ENCODE results near the gene MCHR1.
A peak's percentile ranks its signal among the peaks of the same experiment; 100 is the strongest.
"Not testable (repeated sequence)": the region's sequence is repeated elsewhere in the genome, so short reads cannot be mapped to it uniquely, and the experiment has no call there.

Gene MCHR1, protein sequence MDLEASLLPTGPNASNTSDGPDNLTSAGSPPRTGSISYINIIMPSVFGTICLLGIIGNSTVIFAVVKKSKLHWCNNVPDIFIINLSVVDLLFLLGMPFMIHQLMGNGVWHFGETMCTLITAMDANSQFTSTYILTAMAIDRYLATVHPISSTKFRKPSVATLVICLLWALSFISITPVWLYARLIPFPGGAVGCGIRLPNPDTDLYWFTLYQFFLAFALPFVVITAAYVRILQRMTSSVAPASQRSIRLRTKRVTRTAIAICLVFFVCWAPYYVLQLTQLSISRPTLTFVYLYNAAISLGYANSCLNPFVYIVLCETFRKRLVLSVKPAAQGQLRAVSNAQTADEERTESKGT

DNA sequence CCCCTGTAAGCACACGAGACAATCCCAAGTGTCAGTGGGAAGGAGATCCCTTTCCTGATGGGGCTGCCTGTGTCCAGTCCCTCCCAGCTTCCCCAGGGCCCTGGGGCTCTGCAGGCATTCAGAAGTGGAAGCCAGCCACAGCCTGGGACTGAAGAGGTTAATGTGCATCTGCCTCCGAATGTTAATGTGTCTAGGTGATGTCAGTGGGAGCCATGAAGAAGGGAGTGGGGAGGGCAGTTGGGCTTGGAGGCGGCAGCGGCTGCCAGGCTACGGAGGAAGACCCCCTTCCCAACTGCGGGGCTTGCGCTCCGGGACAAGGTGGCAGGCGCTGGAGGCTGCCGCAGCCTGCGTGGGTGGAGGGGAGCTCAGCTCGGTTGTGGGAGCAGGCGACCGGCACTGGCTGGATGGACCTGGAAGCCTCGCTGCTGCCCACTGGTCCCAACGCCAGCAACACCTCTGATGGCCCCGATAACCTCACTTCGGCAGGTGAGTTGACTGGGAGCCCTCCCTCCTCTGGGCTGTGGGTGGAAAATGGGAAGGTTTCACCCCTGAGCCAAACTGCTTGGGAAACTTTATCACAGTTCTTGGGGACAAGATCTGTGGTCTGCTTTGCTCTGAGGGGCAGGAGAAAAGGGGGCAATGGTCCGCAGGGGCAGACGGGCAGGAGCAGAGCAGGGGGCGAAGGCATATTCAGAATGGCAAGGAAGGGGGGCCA is at the start of gene MCHR1:
TSS of gene MCHR1 (plus strand) at position 236 of the 715 bp plus-strand sequence. CDS start at position 405, 169 bp downstream.
- DNase-seq = no peak

DNA sequence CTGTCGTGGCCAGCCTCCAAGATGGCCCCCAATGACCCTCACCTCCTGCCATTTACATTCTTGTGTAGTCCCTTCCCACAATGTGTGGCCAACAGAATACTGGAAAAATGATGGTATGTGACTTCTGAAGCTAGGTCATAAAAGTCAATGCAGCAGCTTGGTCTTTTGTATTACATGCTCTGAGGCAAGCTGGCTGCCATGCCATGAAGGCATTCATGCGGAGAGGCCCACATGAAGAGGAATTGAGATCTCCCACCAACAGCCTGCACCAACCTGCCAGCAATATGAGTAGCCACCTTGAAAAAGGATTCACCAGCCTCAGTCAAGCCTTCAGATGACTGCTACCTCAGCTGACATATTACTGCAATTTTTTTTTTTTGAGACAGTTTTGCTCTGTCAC is 47.4 kb upstream of the MCHR1 start:
- no peak for DNase-seq

DNA sequence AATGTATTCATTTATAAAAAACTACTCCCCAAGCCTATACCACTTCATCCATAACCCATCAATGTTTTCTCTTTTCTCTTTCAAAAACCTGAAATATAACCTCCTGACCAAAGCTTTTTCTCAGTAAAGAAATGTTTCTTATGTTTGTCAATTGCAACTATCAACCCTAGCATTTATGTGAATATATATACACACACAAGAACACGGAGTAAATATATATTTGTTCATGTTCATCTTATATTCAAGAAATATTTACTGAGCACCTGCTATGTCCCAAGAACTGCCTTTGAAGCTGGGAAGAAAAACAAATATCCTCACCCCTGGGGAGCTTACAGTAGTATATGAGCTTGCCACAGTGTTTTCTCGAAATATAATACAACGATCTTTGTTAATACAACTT is 46.2 kb upstream of the MCHR1 start:
- DNase-seq = no peak

DNA sequence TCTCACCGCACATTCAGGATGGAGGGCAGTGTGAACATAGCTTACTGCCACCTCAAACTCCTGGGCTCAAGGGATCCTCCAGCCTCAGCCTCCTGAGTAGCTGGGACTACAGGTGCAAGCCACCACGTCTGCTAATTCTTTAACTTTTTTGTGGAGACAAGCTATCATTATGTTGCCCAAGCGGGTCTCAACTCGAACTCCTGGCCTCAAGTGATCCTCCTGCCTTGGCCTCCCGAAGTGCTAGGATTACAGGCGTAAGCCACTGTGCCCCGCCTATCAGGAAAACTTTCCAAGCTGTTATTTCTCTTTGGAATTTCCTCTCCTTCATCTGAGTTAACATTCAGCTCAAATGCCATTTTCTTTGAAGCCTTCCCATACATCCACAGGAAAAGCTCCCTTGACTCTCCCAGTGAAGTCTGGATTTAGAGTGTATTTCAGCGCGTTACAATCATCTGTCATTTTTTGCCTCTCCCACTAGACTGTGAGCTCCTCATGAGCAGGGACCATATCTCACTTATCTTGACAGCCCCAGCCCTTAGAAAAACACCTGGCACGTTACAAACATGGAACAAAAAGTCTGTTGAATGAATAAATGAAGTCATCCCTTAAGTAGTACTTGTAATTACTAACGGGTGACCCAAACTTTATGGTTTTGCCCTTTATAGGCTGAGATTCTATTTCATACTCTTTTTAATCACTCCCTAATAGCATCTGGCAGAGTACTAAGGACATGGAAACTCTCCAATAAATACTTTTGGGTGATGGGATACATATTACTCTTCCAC is 45.0 kb upstream of the MCHR1 start:
- no peak for DNase-seq

DNA sequence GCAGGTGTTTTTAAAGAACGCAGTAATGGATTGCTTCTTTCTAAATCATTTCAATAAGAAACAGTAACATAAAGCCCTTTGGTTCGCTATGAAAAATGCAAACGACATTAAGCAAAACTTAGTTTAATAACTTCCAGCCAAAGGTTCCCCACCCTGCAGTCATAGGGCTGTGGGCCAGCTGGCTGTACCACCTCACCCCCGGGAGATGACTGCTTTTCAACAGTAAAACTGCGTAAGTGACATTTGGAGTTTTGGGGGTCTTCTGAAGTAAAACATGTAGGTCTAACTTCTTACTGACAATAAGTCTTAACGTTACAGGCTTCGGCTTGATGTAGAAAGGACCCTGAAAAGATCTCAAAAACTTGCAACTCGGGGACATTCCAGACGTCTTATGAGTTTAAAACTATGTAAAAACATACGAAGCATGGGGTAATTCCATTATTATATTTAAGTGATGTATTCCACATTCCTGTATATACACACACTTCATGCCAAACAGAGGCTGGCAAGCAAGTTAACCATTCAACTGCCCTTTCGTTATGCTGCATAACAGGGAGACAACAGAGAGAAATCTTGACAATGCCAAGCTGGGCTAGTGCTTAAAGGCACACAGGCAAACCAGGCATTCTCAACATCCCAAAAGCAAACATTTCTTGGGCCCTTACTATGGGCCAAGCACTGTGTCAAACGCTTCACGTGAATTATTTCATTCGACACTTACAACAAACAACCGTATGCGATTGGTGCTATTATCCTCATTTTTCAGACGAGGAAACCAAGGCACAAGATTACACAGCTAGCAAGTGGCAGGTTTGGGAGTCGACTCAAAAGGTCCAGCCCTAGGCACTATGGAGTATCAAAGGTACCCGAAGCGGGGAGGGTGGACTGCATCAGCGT is 44.0 kb upstream of the MCHR1 start:
- no peak for DNase-seq

DNA sequence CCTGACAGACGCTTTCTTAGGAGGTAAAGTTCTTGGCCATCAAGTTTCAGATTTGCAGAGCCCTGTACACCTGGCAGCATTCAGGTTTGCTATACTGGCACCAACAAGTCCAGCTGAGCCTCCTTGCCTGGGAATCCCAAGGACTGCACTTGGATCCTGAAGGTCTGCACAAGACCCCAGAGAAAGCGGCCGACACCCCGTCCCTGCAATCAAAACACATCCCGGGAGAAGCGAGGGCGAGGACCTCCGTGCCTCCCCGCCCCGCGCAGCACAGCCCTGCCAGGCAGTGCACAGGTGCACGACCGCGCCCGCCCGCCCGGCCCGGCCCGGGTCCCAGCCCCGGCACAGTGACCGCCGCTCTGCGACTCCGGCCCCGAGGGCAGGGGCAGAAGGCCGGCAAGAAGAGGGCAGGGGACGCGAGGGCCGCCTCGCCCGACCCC is 43.3 kb upstream of the MCHR1 start:
- no peak for DNase-seq

DNA sequence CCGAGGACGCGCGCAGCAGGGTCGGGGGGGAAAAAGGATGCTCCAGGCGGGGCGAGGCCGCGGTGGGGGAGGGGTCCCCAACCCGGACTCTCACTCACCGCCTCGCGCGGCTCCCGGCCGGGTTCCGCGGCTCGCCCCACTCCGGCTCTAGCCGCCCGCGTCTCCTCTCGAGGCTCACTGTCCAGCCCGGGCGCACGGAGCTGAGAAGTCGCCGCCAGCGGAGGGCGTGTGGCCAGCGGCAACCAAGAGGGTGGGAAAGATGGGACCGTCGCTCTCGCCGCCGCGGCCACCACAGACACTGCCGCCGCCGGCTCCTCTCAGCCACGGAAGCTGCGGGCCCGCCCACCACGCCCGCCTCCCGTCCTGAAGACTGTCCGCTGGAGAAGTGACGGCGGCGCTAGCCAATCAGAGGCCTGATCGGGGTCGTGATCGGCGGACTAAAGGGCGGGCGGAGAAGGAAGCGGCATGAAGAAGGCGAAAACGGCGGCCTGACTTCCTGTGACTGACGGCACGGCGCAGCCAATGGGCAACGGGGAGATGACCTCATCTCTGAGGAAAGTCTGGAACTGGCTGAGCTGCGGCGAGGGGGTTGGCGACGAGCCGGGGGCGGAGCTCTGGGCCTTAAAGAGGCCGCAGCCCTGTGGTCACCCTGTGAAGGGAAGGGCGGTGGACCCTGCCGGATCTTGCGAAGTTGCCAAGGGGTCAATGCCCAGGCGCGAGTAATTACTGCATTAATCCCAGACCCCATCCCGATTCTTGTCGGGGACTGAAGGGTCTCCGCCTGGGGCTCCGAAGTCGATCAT is 42.7 kb upstream of the MCHR1 start, which contains the start of gene MRTFA:
TSS of gene MRTFA (minus strand) at position 340 of the 803 bp plus-strand sequence.
- DNase-seq = peak; percentile 88

DNA sequence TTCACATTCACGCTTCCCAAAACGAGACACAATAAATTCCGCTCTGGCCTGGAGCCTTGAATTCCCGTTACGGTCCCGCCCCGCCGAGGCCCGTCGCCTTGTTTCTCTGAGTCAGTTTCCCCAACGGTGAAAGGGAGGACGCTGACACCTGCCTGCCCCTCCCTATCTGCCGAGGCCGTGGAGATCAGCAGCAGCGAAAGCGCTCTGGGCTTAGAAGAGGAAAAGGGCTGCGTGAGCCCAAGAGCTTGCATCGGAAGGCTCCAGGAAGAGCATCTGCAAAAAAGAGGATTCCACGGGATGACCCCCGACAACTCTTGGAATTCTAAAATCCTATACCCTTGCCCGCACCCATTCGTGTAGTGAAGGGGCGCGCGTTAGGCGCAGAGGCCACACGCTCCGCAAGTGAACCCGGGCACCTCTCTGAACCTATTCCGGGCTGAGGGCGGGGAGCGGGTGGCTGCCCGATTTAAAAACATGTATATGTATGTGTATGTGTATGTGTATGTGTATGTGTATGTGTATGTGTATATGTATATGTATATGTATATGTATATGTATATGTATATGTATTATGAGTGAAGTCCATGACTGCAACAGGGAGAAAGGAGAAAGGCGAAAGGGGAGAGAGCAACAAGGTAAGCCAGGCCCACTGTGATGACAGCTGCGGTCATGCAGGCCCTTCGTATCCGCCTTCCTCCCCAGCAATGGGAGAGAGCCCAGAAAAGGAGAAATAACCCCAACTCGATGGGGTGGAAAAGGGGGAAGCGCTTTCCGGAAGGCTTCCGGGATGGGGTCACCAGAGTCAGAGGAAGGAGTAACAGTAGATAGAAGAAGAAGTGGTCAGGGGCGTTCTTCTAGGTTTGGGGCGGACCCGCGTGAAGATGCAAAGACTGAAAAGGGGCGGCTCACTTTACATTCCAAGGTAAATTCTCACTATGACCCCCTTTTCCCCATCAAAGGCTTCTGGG is 41.8 kb upstream of the MCHR1 start:
- peak; percentile 41 for DNase-seq

DNA sequence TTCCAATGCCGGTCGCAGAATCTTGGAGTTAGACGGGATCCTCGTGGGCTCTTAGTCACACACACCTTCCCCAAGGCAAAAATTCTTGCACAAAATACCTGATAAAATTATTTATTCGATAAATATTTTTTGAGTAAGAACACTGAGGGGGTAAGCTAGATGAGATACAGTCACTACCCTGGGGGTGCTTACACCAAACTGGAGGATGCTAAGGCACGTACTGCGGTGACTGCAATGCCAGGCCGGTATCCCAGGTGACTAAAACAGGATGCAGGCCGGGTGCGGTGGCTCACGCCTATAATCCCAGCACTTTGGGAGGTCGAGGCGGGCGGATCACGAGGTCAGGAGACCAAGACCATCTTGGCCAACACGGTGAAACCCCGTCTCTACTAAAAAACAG is 41.0 kb upstream of the MCHR1 start:
- no peak for DNase-seq

DNA sequence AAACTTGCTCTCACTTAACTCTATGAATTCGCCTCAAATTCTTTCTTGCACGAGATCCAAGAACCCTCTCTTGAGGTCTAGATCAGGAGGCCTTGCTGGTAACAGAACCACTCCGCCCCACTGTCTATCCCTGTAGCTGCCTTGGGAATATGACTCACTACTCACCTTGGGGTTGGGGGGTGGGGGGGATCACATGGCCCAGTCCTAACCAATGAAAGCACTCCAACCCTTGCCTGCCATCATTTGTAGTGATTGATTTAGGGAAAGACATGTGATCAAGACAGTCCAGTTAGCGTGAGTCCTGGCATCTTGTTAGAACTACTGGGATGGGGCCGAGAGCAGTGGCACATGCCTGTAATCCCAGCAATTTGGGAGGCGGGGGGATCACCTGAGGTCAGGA is 38.0 kb upstream of the MCHR1 start:
- no peak for DNase-seq

DNA sequence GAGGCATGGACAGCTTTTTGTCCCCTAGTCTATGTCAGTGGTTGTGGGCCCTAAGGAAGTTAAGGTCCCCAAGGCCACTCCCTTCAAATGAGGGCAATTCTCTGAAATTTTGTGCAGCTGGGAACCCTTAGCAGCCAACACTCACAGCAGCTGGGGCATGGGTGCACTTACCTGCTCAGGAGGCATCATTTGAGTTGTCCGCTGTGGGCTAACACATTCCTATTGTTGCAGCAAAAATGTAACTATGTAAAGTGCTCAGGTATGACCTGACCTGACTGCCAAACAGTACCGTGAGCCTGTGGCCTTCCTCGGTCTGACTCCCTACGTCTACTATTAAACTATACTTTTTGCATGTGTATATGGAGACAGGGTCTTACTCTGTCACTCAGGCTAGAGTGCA is 37.0 kb upstream of the MCHR1 start:
- no peak for DNase-seq

DNA sequence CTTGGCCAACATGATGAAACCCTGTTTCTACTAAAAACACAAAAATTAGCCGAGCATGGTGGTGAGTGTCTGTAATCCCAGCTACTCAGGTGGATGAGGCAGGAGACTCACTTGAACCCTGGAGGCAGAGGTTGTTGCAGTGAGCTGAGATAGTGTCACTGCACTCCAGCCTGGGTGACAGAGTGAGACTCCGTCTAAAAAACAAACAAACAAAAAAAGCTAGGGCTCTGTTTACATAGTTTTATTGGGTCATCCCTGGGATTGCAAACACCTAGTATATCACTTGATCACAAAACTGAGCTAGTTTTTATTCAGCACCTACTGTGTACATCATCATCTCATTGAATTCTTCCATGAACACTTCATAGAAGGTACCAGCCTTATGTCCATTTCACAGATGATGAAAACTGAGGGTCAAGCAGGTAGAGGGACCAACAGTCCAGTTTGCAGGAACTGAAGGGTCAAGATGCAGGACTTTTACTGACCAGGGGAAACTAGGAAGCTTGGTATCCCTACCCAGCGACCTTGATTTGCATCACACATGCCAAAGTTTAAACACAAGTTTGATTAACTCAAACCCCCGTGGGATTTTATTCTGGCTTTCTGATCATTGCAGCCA is 33.6 kb upstream of the MCHR1 start:
- DNase-seq = no peak

DNA sequence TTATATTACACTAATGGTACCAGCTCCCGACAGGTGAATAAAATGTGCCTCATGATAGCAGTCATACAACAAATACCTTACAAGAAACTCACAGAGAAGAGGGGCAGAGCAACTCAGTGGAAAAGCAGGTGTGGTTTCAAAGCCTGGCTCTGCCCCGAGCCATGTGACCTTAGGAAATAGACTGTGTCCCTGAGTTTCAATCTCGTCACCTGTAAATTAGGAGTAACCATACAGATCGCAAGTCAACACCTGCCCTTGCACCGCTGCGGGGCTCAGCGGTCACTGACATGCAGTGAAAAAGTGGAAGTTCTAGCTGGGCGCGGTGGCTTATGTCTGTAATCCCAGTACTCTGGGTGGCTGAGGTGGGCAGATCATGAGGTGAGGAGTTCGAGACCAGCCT is 30.9 kb upstream of the MCHR1 start:
- no peak for DNase-seq

DNA sequence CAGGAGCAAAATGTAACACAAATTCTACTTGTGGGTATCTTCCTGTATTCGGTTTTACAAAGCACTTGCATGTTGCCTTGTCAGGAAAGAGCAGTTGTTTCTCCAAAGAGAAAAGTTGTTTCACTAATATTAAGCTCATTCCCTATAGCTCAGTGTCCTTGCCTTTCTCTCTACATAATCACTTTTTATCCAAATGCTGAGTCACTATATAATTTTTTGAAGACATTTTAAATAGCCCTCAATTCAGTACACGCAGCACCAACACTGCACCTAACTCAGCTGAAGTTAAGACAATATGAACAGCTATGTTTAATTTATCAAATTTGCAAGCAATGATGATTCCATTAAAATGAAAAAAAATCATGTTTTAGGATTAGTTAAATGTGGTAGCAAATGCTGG is 28.2 kb upstream of the MCHR1 start:
- DNase-seq = no peak

DNA sequence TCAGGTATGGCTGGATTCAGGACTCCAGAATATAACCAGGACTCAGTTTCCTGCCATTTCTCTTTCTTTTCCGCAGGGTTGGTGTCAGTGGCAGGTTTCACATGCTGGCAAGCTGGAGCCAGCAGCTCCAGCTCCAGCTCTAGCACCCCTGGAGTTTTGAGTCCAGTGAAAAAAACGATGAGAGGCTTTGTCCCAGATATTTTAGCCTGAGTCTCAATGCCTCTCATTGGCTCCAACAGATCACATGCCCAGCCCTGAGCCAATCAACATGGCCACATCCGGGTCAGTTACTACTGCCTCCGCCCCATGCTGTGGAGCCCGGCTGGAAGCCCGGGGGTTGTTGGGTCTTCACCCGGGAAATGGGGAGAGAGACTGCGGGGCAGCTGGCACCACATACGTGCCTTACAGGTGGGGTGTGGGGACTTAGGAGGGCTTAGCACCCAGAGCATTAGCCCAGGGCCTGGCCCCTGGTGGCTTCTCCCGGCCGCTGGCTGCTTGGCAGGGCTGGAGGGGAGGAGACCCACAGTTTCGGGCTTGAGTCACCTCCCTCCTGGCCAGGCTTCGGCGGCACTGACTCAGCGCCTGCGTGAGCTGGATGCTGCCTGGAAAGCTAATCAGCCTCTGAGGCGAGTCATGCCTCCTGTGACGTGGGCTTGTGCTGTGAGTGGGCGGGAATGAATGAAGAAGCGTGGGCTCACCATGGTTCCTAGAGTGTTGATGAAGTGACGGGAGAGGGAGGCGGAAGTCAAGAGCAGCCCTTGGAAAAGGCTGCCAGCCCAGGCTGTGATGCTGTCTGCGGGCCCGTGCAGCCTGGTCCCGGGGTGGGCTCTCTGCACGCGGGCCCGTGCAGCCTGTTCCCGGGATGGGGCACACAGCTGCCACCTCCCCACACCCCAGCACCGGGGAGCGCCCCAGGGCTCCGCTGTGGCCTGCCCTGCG is 27.5 kb upstream of the MCHR1 start:
- peak; percentile 79 for DNase-seq

DNA sequence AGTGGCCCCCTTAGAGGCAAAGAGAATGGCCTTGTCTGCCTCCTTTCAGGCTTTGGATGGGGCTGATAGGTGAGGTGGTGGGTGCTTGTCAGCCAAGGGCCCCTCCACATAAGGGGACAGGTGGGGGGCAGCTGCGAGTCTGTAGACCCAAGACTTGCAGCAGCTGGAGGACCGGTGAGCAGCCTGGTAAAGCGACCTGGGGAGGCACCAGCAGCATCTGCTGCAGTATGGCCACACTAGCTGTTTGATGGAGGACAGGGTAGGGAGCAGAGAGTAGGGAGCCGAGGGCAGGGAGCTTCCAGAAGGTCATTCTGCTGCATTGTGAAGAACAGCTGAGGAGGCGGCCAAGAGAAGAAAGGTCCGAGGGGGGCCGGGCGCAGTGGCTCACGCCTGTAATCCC is 25.9 kb upstream of the MCHR1 start:
- DNase-seq = no peak

DNA sequence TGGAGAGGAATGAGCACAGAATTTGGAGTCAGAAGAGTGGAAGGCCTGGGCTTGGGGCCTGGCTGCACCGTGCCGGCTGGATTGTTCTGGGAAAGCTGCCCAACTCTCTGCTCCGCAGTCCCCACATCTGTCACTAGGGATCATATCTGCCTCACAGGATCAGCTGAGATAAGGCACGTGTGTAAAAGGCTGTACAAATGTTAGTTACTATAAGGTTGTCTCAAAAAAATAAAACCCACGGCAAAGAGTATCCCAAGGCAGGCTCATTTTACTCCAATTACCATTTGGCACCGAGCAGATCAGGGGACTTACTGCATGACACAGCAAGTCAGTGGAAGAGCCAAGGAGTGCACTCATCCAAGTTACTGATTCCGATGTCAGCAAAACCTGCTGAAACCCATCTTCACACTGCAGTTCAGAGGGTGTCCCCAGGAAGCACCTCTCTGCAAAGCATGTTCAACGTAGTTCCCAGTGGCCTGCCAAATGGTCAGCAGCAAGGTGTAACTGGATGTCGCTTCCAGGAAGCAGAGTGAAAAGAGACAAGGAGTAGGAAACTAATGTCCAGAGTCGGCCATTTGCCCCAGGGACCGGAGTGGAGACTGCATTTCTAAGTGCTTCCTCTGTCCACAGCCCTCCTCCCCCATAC is 24.6 kb upstream of the MCHR1 start:
- DNase-seq = peak; percentile 34

DNA sequence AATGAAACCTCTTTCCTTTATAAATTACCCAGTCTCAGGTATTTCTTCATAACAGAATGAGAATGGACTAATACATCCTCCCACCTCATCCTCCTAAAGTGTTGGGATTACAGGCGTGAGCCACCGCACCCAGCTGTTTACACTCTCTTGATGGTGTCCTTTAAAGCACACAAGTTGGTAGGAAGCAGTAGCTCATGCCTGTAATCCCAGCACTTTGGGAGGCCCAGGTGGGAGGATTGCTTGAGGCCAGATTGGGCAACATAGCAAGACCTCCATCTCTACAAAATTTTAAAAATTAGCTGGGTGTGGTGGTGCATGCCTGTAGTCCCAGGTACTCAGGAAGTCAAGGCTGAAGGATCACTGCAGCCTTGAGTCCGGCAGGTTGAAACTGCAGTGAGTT is 23.3 kb upstream of the MCHR1 start:
- not testable (repeated sequence) for DNase-seq
